RWPE2 (cell line): ENCODE measurements around the gene VWA5B1.
A peak's percentile ranks its signal among the peaks of the same experiment; 100 is the strongest.

Experiments used
- ATAC-seq: fragments of 200-7000 bp; cut with Tn5 transposase; 3 replicates; pipeline ENCODE4 v1.9.1; 2021; ENCODE audit warnings: low read depth
- DNase-seq: peaks from one replicate; pipeline ENCODE4 v3.0.0-alpha.2; 2020; ENCODE audit warnings: low spot score
- H3K27ac ChIP-seq: fragments of 450-650 bp; 2 replicates; pipeline ENCODE4 v1.5.1; 2017; ENCODE audit warnings: mild to moderate bottlenecking; ENCODE audit not compliant: poor library complexity, severe bottlenecking
- H3K27me3 ChIP-seq: fragments of 250-450 bp; sonication (Bioruptor Pico); 2 replicates; pipeline ENCODE4 v1.5.1; 2021; ENCODE audit warnings: mild to moderate bottlenecking, moderate library complexity; ENCODE audit not compliant: insufficient read depth, poor library complexity, severe bottlenecking
- H3K36me3 ChIP-seq: fragments of 250-450 bp; sonication (Bioruptor Pico); 2 replicates; pipeline ENCODE4 v1.5.1; 2020; ENCODE audit warnings: low read depth, mild to moderate bottlenecking, moderate library complexity
- H3K4me1 ChIP-seq: fragments of 250-450 bp; sonication (Bioruptor Pico); 2 replicates; pipeline ENCODE4 v1.5.1; 2021; ENCODE audit warnings: mild to moderate bottlenecking, moderate library complexity; ENCODE audit not compliant: insufficient read depth, poor library complexity, severe bottlenecking
- H3K4me3 ChIP-seq: fragments of 250-450 bp; sonication (Bioruptor Pico); 2 replicates; pipeline ENCODE4 v1.5.1; 2021; ENCODE audit warnings: mild to moderate bottlenecking, moderate library complexity; ENCODE audit not compliant: severe bottlenecking
- H3K9me3 ChIP-seq: fragments of 250-450 bp; sonication (Bioruptor Pico); 2 replicates; pipeline ENCODE4 v1.5.1; 2021; ENCODE audit warnings: mild to moderate bottlenecking, moderate library complexity; ENCODE audit not compliant: severe bottlenecking
- TF ChIP-seq, protein P1 (sequence below): fragments of 450-650 bp; IDR thresholded peaks from one replicate; pipeline ENCODE4 v1.5.1; 2017; ENCODE audit warnings: mild to moderate bottlenecking, moderate library complexity; ENCODE audit not compliant: poor library complexity, severe bottlenecking

VWA5B1 gene

DNA sequence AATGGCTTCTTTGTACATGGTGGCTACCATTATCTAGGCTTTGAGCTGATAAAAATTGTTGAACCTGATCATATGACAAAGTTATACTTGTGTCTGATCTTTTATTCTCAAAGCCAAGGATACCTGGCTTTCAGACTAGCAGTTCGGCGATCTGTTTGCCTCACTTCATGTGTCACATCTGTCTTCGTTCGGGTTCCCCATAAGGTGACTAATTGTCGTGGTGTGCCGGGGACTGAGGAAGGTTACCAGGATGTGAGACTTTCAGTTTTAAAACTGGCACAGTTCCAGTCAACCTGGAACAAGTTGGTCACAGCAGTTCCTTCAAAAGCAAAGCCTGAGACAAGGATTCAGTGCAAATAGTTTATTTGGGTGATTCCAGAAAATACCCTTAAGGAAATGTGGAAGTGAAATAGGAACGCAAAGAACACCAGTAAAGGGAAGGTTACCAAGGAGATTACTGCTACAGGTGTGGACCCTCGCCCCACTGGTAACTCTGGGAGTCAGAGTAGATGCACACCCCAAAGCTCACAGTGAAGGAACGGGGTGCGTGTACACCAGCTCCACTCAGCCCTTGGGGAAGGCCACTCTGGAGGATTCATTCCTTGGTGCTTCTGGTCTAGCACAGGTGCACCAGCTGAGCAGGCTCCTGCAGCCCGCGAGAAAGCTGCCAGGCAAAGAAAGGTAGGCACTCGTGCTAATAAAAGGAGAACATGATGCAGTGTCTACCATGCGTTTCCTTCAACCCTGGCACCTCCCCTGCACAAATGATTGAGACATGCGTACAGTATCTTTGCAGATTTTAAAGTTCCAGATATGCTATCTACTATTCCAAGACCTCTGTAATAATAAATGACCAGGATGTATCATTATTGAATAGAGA lies 69.0 kb downstream of the VWA5B1 start:
- Histone ChIP-seq H3K27me3 (no peaks in the 10 kb centered on the region), H3K4me3 (no peak overlapping the region), H3K4me1 (peaks cover 20% of the 10 kb centered on the region), H3K27ac (no peak overlapping the region), H3K36me3 (no peaks in the 10 kb centered on the region), H3K9me3 (no peaks in the 10 kb centered on the region)
- no peak for DNase-seq
- TF ChIP-seq, protein P1, sequence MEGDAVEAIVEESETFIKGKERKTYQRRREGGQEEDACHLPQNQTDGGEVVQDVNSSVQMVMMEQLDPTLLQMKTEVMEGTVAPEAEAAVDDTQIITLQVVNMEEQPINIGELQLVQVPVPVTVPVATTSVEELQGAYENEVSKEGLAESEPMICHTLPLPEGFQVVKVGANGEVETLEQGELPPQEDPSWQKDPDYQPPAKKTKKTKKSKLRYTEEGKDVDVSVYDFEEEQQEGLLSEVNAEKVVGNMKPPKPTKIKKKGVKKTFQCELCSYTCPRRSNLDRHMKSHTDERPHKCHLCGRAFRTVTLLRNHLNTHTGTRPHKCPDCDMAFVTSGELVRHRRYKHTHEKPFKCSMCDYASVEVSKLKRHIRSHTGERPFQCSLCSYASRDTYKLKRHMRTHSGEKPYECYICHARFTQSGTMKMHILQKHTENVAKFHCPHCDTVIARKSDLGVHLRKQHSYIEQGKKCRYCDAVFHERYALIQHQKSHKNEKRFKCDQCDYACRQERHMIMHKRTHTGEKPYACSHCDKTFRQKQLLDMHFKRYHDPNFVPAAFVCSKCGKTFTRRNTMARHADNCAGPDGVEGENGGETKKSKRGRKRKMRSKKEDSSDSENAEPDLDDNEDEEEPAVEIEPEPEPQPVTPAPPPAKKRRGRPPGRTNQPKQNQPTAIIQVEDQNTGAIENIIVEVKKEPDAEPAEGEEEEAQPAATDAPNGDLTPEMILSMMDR: no peak
- no peak for ATAC-seq

DNA sequence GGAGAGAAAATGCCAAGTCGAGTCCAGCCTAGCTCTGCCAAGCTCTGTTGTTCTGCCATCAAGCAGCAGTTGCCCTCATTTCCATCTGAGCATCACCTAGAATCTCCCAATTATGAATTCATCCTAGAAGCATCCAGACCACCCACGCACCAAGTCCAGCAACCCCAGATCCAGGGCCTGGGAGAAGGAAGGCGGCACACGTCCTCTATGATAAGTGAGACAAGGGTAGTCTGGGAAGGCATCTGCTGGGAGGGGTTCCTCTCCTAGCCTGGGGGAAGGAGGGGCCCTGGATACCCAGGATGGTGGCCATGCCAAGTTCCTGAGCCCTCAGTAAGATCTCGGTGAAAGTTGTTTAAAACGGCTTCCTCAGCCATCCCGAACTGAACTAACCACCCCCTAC lies 70.7 kb downstream of the VWA5B1 start:
- Histone ChIP-seq H3K9me3 (no peaks in the 10 kb centered on the region), H3K4me1 (peaks cover 12% of the 10 kb centered on the region), H3K27ac (no peak overlapping the region), H3K27me3 (peaks cover 11% of the 10 kb centered on the region), H3K36me3 (no peaks in the 10 kb centered on the region), H3K4me3 (no peak overlapping the region)
- ATAC-seq: no peak
- no peak for DNase-seq
- TF ChIP-seq, protein P1: no peak

DNA sequence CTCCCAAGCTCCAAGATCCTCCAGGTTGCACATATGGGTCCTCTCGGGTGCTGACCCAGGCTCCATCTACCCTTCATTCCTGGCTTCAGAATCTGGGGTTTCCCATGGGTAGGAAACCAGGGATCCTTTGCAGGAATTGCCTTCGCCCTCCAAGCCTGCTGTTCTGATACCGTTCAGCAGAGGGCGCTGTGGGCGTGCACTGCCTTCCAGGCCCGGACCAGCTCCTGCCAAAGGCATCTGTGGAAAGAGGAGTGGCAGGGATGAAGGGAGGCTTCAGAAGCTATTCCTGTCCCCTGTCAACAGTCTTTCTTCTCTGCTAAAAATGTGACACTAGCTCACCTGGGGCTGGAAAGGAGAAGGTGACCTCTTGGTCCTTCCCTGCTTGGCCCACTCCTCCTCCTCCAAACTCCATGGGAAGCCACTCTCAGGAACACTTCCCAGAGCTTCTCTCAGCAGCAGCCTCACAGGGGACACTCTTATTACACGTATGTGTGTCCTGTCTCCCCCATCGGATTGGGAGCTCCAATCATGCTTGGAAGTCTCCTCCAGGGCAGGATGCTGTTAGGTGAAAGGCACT lies 71.2 kb downstream of the VWA5B1 start:
- Histone ChIP-seq H3K27me3 (peaks cover 15% of the 10 kb centered on the region), H3K27ac (no peak overlapping the region), H3K36me3 (no peaks in the 10 kb centered on the region), H3K9me3 (no peaks in the 10 kb centered on the region), H3K4me1 (peaks cover 9% of the 10 kb centered on the region), H3K4me3 (no peak overlapping the region)
- peak; percentile 33; the same call in 1 of the 3 replicates for ATAC-seq
- DNase-seq: no peak
- TF ChIP-seq, protein P1: peak; percentile 77

DNA sequence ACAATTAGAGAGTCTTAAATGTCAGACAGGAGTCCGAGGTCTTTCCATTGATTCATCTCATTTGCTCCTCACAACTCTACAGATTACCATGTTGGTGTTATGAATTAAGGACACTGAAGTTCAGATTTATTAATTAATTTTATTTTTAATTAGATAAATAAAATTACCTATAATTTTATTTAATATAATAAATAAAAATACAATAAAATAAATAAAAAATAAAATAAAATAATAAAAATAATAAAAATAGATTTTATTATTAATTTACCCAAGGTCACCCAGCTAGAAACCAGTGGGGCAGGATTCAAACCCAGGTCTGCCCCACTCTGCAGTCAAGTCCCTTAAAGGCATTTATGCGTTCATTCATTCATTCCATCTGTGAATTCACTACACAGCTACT lies 72.2 kb downstream of the VWA5B1 start:
- Histone ChIP-seq H3K27ac (no peak overlapping the region), H3K36me3 (no peaks in the 10 kb centered on the region), H3K4me3 (no peak overlapping the region), H3K9me3 (no peaks in the 10 kb centered on the region), H3K4me1 (peaks cover 9% of the 10 kb centered on the region), H3K27me3 (peaks cover 19% of the 10 kb centered on the region)
- TF ChIP-seq, protein P1: no peak
- DNase-seq (no peak), ATAC-seq (no peak)
